Measurements from ENCODE around the gene GPR26. TPM values are rescaled to one million over a fixed set of nuclear protein-coding genes. Genes with fewer than 3 reads are reported as not detected.

The GPR26 gene
- total and polyA plus RNA-seq, 11 donors: not detected

DNA sequence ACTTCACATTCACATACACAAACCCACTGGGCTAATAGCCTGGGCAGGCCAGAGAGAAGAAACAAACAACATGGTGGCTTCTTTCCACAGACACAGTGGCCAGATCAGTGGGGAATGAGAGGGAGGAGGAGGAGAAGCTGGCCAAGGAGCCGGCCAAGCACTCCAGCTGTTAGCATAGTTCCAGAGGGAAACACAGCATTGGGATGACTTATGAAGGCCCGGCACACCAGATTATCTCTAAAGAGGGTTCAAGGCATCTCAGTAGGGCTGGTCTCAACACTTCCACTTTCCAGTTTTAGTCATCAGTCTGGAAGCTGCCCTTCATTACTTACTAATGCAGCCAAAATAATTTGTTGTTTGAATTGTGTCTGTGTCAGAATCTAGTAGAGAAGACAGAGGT, 42.1 kb upstream of the GPR26 start:
- peaks cover 0 to 7% (median 0%) of the 10 kb centered on the region in 12 donors for H3K9me3 ChIP-seq
- intact Hi-C loops (cut with DNase I): no loop called here
- no peak for ATAC-seq
- H3K27me3 ChIP-seq: peaks cover 0 to 4% (median 0%) of the 10 kb centered on the region in 9 donors
- TF ChIP-seq POLR2A (IDR thresholded peaks at IDR 0.05): no peak
- TF ChIP-seq, protein P1, sequence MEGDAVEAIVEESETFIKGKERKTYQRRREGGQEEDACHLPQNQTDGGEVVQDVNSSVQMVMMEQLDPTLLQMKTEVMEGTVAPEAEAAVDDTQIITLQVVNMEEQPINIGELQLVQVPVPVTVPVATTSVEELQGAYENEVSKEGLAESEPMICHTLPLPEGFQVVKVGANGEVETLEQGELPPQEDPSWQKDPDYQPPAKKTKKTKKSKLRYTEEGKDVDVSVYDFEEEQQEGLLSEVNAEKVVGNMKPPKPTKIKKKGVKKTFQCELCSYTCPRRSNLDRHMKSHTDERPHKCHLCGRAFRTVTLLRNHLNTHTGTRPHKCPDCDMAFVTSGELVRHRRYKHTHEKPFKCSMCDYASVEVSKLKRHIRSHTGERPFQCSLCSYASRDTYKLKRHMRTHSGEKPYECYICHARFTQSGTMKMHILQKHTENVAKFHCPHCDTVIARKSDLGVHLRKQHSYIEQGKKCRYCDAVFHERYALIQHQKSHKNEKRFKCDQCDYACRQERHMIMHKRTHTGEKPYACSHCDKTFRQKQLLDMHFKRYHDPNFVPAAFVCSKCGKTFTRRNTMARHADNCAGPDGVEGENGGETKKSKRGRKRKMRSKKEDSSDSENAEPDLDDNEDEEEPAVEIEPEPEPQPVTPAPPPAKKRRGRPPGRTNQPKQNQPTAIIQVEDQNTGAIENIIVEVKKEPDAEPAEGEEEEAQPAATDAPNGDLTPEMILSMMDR (IDR thresholded peaks at IDR 0.05): no peak
- WGBS, 4 donors: 69 to 93% (median 76%) methylated on average over 2 of the region's 2 CpGs
- no peak overlapping the region for H3K4me3 ChIP-seq
- DNase-seq: no peak
- H3K36me3 ChIP-seq: no peaks in the 10 kb centered on the region
- no peak overlapping the region for H3K27ac ChIP-seq
- no peaks in the 10 kb centered on the region for H3K4me1 ChIP-seq

DNA sequence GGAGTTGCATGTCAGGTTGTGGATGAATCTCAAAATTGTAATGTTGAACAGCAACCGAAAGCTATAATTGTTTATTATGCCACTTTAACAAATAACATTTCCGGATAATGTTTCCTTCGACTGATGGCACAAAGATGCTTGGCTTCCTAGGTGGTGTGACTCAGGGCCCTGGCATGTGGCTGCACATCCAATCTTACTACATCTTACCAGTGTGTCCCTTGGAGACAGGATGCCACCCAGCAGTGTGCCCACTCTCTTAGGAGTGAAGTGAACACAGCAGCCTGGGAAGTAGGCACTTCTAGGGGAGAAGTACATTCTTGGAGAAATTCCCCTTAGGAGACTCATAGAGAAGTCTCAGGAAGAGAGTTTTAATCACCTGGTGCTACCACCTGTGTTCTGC, 33.0 kb upstream of the GPR26 start:
- no peak overlapping the region for H3K27ac ChIP-seq
- TF ChIP-seq, protein P1 (IDR thresholded peaks at IDR 0.05): no peak
- no peak for TF ChIP-seq POLR2A (IDR thresholded peaks at IDR 0.05)

DNA sequence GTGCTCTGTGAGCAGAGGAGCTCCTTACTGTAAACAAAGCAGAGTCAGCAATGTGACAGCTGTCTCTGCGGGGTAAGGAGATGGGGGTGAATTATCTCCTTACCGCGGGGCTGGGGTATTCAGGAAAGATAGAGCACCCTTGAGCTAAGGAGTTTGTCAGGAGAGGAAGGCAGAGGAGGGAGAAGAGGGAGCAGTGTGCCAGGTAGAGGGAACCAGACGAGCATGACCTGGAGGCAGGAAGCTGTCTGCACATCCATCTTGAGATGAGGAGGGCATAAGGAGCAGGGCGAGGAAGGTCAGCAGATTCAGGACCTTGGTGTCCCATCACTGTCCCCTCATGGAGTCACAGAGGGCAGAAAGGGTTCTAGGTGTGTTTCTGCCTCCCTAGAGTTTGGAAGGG, 32.5 kb upstream of the GPR26 start:
- ATAC-seq (no peak), DNase-seq (no peak)
- H3K4me3 ChIP-seq: no peak overlapping the region
- no peak overlapping the region for H3K27ac ChIP-seq
- intact Hi-C loops (cut with DNase I): no loop called here
- peaks cover 0 to 18% (median 0%) of the 10 kb centered on the region in 12 donors for H3K9me3 ChIP-seq
- H3K27me3 ChIP-seq: peaks cover 0 to 23% (median 0%) of the 10 kb centered on the region in 9 donors
- TF ChIP-seq, protein P1 (IDR thresholded peaks at IDR 0.05): no peak
- no peak for TF ChIP-seq POLR2A (IDR thresholded peaks at IDR 0.05)
- H3K4me1 ChIP-seq: no peaks in the 10 kb centered on the region
- 57 to 62% (median 59%) methylated on average over 5 of the region's 5 CpGs for WGBS, 4 donors
- H3K36me3 ChIP-seq: no peaks in the 10 kb centered on the region

More for the DNA sequence above, 33.0 kb upstream of the GPR26 start:
- Histone ChIP-seq H3K9me3 (peaks cover 0 to 21% (median 0%) of the 10 kb centered on the region in 12 donors), H3K36me3 (no peaks in the 10 kb centered on the region), H3K4me3 (no peak overlapping the region), H3K4me1 (no peaks in the 10 kb centered on the region), H3K27me3 (peaks cover 0 to 22% (median 0%) of the 10 kb centered on the region in 9 donors)
- intact Hi-C loops (cut with DNase I): no loop called here
- 90 to 95% (median 94%) methylated on average over 3 of the region's 3 CpGs for WGBS, 4 donors
- no peak for ATAC-seq
- DNase-seq: no peak

DNA sequence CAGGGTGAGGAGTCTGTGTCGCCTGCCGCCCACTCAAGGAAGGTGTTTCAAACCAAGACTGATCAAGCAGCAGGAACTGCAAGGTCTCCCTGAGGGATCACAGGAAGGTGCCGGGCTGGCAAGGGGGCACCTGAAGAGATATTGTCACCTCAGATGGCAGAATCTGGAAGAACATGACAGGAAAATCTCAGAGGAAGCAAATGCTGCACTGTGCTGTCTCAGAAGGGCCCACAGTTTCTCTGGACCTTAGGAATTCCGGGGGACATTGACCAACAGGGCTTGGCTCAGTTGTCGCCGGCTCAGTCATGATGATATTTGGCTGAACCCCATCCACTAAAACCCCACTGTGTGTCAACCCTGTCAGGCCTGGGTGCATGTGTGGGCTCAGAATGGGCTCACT, 31.9 kb upstream of the GPR26 start:
- ATAC-seq: no peak
- Histone ChIP-seq H3K4me1 (no peaks in the 10 kb centered on the region), H3K27ac (no peak overlapping the region), H3K9me3 (peaks cover 0 to 18% (median 0%) of the 10 kb centered on the region in 12 donors), H3K4me3 (no peak overlapping the region), H3K27me3 (peaks cover 0 to 29% (median 0%) of the 10 kb centered on the region in 9 donors), H3K36me3 (no peaks in the 10 kb centered on the region)
- intact Hi-C loops (cut with DNase I): no loop called here
- TF ChIP-seq, protein P1 (IDR thresholded peaks at IDR 0.05): no peak
- TF ChIP-seq POLR2A (IDR thresholded peaks at IDR 0.05): no peak
- DNase-seq: no peak
- WGBS, 4 donors: 77 to 87% (median 84%) methylated on average over 5 to 6 of the region's 6 CpGs
